ENCODE data around the gene EML3. TPM values are rescaled to one million over a fixed set of nuclear protein-coding genes. Genes with fewer than 3 reads are reported as not detected.

EML3 gene
- total and polyA plus RNA-seq, 2 of the 13 experiments (the other 11 are each of a cell fraction or from before 2014, with no cell fraction given): 10.6 to 12.3 TPM

GRCh38 chr11:62591448-62592145 is 21.0 kb downstream of the EML3 start, which contains the start of gene TUT1 (continued):
- TF ChIP-seq MAZ (IDR thresholded peaks at IDR 0.05; ENCODE audit: borderline replicate concordance, low read depth, low read length): peak; percentile 74; the same call in 1 of the 2 replicates
- TF ChIP-seq MAZ (CRISPR knock-in tag; IDR thresholded peaks at IDR 0.05; ENCODE audit: low read depth): peak; percentile 87
- TF ChIP-seq ZNF260 (CRISPR knock-in tag; IDR thresholded peaks at IDR 0.05; ENCODE audit: borderline replicate concordance, low read depth): no peak
- peak; percentile 56; the same call in 1 of the 2 replicates for TF ChIP-seq ZMYM3 (CRISPR knock-in tag; IDR thresholded peaks at IDR 0.05)
- peak; percentile 42; the same call in 1 of the 2 replicates for TF ChIP-seq RNF2 (conservative IDR thresholded peaks at IDR 0.05; ENCODE audit: low read depth)
- peak; percentile 80; the same call in 1 of the 2 replicates for TF ChIP-seq ZSCAN21 (CRISPR knock-in tag; IDR thresholded peaks at IDR 0.05; ENCODE audit: borderline replicate concordance)
- TF ChIP-seq NR0B2 (CRISPR knock-in tag; IDR thresholded peaks at IDR 0.05): peak; percentile 71; the same call in 1 of the 2 replicates
- peak; percentile 99 for TF ChIP-seq YEATS2 (CRISPR knock-in tag; IDR thresholded peaks at IDR 0.05; ENCODE audit: borderline replicate concordance)
- no peak for TF ChIP-seq LBX2 (CRISPR knock-in tag; IDR thresholded peaks at IDR 0.05; ENCODE audit: borderline replicate concordance)
- peak; percentile 94 for TF ChIP-seq RFXAP (CRISPR knock-in tag; IDR thresholded peaks at IDR 0.05; ENCODE audit: borderline replicate concordance)
- TF ChIP-seq MLLT10 (CRISPR knock-in tag; IDR thresholded peaks at IDR 0.05): no peak
- peak; percentile 4; the same call in 1 of the 2 replicates for TF ChIP-seq CEBPB (IDR thresholded peaks at IDR 0.05; ENCODE audit: borderline replicate concordance, low read depth, low read length)
- TF ChIP-seq KLF6 (CRISPR knock-in tag; IDR thresholded peaks at IDR 0.05): peak; percentile 55; the same call in 1 of the 2 replicates
- TF ChIP-seq MXI1 (IDR thresholded peaks at IDR 0.05; ENCODE audit: borderline replicate concordance, low read depth, low read length): peak; percentile 83; the same call in 2 of the 3 replicates
- TF ChIP-seq ZNF883 (CRISPR knock-in tag; IDR thresholded peaks at IDR 0.05; ENCODE audit: not compliant biosample characterization): no peak
- TF ChIP-seq ZNF484 (CRISPR knock-in tag; IDR thresholded peaks at IDR 0.05; ENCODE audit: borderline replicate concordance, low read depth): no peak
- no peak for TF ChIP-seq KAT2B (IDR thresholded peaks at IDR 0.05; ENCODE audit: borderline replicate concordance, low read depth, low read length)
- TF ChIP-seq GATA4 (IDR thresholded peaks at IDR 0.05; ENCODE audit: borderline replicate concordance, low read depth): peak; percentile 68; the same call in 1 of the 2 replicates
- 0 out of 2 replicates have a peak, but pooled peaks have one; percentile 60 for TF ChIP-seq TEF (CRISPR knock-in tag; IDR thresholded peaks at IDR 0.05)
- peak; percentile 83; the same call in 1 of the 2 replicates for TF ChIP-seq REL (CRISPR knock-in tag; conservative IDR thresholded peaks at IDR 0.05)
- no peak; the same call in 1 of the 2 replicates for TF ChIP-seq ZNF580 (CRISPR knock-in tag; IDR thresholded peaks at IDR 0.05; ENCODE audit: borderline replicate concordance, low read depth)

Measured in HepG2 (cell line).